Heart left ventricle (tissue), 13 donors: Measurements from ENCODE around the gene UBL7.

Experiments
- POLR2A ChIP-seq, 2 donors: fragments of 450-650 bp; IDR thresholded peaks; one replicate each; pipeline ENCODE4 v1.6.1; 2017; ENCODE audit warnings: antibody characterized with exemption in 2 of 2, mild to moderate bottlenecking in 2 of 2, moderate library complexity in 2 of 2
- TF ChIP-seq, protein P1 (sequence below), 12 donors: fragments of 200-600 bp; sonication (generic) in 4 of 12; IDR thresholded peaks; one replicate each; pipeline versions ENCODE4 v1.5.0 to v1.8.0; 2018 to 2022; ENCODE audit warnings: antibody characterized with exemption in 12 of 12, mild to moderate bottlenecking in 5 of 12
- donor health status: ischemic (EF 13 %, LVEDD 7.1; RV severe dilation, severe dysfunction).
- donor health status: DM: no; HTN: yes; CAD: no.
- donor health status: DM: no; HTN: no; CAD: no.
- donor health status: ischemic (EF 25% LVEDD 6.9; RV normal size, moderate dysfunction).
- donor health status: ischemic (EF 25% LVEDD 5.7; RV mildly dilated, moderate dysfunction).
- donor health status: ischemic (EF 35%, LVEDD 5.7; RV mildly dilated, moderate dysfunction).
- donor health status: nonischemic (EF 11% LVEDD 7.7; RV severe dilation, severe dysfunction).
- donor health status: DM: yes; HTN: yes; CAD: no.
- donor health status: PGD.
- donor health status: ischemic (EF 29% LVEDD 5.4; RV normal size, mild dysfunction).
- donor health status: nonischemic (EF 23%, LVEDD 6.1; RV moderate dilation, normal function).

- TF ChIP-seq, protein P1, sequence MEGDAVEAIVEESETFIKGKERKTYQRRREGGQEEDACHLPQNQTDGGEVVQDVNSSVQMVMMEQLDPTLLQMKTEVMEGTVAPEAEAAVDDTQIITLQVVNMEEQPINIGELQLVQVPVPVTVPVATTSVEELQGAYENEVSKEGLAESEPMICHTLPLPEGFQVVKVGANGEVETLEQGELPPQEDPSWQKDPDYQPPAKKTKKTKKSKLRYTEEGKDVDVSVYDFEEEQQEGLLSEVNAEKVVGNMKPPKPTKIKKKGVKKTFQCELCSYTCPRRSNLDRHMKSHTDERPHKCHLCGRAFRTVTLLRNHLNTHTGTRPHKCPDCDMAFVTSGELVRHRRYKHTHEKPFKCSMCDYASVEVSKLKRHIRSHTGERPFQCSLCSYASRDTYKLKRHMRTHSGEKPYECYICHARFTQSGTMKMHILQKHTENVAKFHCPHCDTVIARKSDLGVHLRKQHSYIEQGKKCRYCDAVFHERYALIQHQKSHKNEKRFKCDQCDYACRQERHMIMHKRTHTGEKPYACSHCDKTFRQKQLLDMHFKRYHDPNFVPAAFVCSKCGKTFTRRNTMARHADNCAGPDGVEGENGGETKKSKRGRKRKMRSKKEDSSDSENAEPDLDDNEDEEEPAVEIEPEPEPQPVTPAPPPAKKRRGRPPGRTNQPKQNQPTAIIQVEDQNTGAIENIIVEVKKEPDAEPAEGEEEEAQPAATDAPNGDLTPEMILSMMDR (IDR thresholded peaks at IDR 0.05) = no peak
- TF ChIP-seq POLR2A (IDR thresholded peaks at IDR 0.05) = no peak
Observed at GRCh38 chr15:74413350-74414080, 47.4 kb downstream of the UBL7 start.
